Measurements from ENCODE around the gene KPNB1.

Gene KPNB1

DNA sequence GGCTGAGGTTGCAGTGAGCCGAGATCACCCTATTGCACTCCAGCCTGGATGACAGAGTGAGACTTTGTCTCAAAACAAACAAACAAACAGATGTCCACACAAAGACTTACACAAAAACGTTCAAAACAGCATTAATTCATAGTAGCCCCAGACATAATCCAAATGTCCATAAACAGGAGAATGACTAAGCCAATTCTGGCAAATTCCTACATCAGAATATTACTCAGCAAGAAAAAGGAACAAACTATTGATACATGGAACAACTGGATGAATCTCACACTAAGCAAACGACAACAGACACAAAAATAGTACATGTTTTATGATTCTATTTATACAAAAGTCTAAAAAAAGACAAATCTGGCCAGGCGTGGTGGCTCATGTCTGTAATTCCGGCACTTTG lies 10.8 kb upstream of the KPNB1 start:
- DNase-seq: no peak

GRCh38 chr17:47640076-47640475 lies 9.6 kb upstream of the KPNB1 start:
- no peak for DNase-seq

DNA sequence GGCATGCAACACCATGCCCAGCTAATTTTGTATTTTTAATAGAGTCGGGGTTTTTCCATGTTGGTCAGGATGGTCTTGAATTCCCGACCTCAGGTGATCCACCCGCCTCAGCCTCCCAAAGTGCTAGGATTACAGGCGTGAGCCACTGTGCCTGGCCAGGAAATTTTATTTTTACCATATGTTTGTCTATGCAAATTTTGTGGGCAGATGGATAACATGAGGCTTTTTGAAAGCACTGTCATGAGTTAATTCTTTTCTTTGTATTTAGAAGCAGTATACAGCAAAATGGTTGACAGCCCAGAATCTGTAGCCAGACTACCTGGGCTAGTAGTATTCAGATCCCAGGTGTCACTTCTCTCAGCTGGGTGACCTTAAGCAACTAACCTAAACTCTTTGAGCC lies 8.5 kb upstream of the KPNB1 start:
- DNase-seq: no peak

- no peak for DNase-seq
Measured at GRCh38 chr17:47643116-47643515, 6.6 kb upstream of the KPNB1 start.

- no peak for DNase-seq
Measured at GRCh38 chr17:47644324-47644723, 5.4 kb upstream of the KPNB1 start.

GRCh38 chr17:47649972-47650524 lies 329 bp downstream of the KPNB1 start:
- no peak for DNase-seq

DNA sequence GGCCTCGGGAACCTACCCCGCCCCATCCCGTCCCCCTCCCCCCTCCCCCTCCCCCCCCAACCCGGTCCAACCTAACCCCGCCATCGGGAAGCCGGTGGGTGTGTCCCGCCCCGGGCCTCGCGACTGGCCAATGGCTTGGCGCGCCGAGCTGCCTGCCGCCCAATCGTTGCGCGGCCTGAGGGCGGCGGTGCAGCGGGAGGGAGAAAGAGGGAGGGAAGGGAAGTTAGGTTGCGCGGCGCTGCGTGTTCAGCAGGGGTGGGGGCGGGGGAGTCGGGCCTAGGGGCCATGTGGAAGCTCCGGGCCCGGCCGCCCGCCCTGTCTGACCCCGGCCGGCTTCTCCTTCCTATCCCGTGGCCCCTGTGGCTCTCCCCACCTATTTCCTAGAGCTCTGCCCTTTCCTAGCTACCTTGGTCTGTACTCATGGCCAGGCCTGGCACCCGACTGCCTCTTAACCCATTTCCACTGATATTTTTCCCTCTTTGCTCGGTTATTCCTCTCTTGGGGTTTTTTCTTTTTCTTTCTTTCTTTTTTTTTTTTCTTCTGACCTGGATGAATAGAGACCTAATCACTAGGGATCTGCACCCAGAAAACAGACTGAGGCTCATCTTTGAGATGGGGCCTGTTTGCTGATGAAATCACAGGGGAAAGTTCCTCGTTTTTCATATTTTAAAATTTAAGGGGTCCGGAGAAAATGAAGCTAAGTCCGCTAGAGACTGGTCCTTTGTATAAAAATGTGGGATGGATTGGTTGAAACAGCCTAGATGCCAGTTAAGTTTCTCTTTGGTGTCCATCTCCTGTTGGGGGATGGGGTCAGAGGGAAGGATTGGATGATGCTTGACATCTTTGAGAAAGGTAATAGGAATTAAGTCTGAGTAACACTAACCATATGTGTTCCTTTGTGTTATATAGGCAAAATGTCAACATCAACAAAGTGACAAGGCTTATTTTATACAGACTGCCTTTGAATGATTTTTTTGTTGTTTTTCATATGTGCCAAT lies 1.1 kb downstream of the KPNB1 start:
- peak; percentile 92 to 94 for DNase-seq

DNA sequence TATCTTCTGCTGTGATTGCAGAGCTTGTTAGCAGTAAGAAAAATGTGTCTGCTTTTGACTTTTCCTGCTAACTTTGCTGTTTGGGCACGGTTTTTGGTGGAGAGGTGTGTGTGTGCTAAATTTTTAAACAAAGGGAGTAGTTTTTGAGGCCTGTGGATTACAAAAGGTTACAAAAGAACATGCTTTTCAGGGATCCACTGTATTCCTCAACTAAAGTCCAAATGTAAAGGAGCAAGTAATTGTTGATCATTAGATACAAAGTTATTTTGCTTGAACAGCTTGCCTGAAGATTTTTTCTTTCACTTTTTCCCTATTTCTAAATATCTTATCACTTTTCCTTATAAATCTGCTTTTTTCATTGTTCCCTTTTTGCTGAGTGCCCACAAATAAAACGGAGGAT lies 2.0 kb downstream of the KPNB1 start:
- DNase-seq: no peak

DNA sequence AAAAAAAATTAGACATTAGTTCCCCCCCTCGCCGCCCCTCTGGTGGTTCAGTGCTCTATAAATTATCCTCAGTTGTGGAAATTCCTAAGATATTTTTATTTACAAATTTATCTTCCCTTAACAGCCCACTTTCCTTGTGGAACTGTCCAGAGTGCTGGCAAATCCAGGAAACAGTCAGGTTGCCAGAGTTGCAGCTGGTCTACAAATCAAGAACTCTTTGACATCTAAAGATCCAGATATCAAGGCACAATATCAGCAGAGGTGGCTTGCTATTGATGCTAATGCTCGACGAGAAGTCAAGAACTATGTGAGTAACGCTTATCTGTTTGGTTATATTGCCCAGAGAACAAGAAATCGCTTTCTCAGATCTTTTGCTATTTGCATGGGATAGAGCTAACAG lies 2.9 kb downstream of the KPNB1 start:
- no peak for DNase-seq

DNA sequence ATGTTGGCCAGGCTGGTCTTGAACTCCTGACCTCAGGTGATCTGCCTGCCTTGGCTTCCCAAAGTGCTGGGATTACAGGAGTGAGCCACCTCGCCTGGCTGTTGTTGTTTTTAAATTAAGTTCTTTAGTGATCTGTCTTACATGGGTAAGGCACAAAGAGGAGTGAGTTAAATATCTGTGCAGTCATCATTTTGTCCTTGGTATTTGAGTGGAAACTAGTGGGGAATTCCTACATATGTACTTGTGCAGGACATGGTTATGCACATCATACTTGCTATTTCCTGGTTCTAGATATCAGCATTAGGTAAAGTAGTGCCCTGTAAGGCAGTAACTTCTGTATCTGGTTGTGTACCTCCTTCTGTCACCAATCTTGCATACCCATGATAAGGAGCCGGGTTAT lies 3.7 kb downstream of the KPNB1 start:
- no peak for DNase-seq

- no peak for DNase-seq
Measured at GRCh38 chr17:47654991-47655390, 5.3 kb downstream of the KPNB1 start.

DNA sequence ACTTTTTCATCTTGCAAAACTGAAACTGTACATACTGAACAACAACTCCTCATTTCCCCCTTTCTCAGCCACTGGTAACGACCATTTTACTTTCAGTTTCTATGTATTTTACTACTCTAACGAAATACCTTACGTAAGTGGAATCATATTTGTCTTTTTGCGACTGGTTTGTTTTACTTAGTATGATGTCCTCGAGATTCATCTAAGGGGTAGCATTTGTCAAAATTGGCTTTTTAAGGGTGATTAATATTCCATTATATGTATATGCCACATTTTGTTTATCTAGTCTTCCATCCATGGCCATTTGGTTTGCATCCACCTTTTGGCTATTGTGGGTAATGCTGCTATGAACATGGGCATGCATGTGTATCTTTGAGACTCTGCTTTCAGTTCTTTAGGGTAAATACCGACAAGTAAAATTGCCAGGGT lies 10.4 kb downstream of the KPNB1 start:
- no peak for DNase-seq

DNA sequence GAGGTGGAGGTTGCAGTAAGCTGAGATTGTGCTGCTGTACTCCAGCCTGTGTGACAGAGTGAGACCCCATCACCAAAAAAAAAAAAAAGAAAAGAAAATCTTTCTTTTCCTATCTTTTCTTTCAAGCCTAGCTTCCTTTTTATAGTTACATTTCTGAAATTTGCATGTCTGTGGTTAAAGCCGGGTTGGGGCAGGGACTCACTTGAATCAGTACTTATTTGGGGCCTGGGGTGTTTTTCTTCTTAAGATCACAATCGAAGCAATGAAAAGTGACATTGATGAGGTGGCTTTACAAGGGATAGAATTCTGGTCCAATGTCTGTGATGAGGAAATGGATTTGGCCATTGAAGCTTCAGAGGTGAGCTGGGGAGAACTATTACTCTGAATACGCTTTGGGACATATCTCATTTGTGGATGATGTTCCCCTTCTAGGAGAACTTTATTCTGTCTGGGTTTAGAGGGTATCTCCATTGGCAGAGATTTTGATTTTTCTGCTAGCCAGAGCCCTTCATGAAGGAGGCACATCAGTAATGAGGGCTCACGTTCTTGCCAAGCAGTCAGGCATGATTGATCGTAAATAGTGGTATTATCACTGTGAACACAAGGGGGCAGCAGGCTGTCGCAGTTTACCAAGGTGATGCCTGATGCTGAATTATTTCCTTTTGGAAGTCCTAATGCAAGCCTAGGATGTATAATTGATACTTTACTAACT lies 14.3 kb downstream of the KPNB1 start:
- peak; percentile 7 to 36 for DNase-seq

DNA sequence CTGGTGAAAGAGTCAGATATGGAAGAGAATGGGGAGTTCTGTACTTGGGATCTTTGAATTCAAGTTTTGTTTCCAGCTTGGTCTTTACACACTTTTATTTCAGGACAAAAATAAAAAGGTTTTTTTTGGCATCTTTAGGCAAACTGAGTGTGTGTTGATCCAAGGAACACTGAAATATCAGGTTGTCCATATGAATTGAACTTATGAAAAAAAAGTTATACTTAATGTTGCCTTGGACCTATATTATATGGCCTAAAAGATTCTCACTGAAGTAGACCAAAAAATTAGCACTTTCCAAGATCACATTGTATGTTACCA lies 14.9 kb downstream of the KPNB1 start:
- no peak for DNase-seq

DNA sequence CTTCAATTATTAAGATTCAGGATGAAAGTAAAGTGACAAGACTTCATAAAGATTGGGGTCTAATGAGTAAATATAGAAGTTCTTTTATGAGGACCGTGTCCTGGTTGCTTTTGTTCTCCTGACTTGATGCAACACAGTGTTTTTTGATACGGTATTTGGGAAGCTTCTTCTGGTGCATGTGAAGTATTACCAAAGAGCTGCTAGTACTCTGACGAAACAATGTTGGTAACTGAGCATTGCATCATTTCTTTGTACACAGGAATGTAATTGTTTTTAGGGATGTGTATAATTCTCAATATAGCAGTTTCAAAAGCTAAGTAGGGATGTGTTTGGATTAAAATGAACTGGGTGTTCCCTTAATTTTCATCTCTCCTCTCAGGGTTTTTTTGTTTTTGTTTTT lies 15.9 kb downstream of the KPNB1 start:
- no peak for DNase-seq

DNA sequence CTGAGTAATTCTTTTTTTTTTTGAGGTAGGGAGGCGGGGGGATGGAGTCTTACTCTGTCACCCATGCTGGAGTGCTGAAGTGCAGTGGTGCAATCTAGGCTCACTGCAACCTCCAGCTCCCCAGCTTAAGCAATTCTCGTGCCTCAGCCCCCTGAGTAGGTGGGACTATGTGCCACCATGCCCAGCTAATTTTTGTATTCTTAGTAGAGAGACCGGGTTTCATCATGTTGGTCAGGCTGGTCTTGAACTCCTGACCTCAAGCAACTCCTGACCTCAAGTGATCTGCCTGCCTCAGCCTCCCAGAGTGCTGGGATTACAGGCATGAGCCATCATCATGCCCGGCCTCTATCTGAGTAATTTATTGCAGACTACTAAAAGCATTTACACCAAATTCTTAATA lies 19.4 kb downstream of the KPNB1 start:
- no peak for DNase-seq

DNA sequence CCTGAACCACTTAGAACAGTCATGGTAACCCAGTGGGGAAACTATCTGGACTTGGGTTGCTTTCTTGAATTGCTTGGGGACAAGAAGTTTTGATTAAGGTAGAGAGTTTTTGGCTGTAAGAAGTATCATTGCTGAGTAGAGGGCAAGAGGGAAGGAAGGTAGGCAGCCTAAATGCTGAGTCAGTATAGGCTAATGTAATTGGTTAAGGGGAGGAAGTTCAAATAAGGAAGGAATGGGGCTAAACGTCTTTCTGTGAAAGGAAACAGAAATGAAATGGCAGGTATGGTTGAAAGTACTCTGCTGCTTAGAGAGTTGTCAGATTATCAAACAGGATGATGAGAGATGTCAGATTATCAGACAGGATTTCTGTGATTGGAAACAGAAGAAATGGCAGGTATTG lies 20.3 kb downstream of the KPNB1 start:
- no peak for DNase-seq

DNA sequence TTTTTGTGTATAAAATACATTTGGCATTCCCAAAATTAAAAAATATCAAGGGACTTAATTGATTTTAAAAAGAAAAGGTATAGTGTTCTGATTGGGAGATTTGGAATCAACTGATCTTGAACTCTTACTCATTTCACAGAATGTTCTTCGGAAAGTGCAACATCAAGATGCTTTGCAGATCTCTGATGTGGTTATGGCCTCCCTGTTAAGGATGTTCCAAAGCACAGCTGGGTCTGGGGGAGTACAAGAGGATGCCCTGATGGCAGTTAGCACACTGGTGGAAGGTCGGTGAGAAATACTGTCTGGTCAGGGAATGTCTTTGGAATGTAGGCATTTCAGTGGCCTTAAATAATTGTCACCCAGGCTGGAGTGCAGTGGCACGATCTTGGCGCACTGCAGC lies 24.8 kb downstream of the KPNB1 start:
- no peak for DNase-seq

DNA sequence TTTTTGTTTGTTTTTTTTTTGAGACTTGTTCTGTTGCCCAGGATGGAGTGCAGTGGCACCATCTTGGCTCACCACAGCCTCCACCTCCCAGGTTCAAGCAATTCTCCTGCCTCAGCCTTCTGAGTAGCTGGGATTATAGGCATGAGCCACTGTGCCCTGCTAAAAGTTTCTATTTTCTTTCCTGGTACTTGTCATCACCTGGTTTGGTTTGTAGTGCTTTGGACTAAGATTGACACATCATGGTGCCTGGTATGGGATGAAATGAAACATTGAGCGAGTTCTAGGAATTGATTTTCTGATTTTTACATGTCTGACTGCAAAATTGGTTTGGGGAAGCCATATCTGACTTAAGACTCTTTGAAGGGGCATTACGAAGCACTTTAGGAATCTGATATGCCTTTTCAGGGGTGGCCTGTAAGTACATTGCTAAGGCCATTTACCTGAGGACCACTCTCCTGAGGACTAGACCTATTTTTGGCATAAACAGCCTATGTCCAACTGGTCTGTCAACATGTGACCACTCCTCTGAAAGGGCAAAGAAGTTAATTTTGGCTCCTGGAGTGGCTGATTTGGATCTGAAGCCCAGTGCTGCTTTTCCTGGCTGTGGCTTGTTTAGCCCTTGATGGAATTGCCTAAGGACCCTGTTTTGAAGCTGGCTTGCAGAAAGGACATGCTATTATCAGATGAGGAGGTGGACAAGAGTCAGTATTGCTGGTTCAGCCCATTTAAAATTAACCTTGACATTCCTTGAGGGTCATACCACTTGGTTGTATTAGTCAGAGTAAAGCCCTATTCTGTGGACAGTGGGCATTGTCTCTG lies 25.9 kb downstream of the KPNB1 start:
- DNase-seq: no peak

DNA sequence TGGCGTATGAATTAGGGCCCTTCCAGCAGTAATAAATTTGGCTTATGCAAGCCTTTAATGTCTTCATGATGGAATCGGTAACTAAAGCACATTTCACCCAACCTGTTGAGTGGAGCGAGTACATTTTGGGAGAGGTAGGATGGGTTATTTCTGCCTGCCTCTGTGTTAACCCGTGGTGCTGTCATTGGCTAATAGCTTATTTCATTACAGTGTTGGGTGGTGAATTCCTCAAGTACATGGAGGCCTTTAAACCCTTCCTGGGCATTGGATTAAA lies 26.4 kb downstream of the KPNB1 start:
- DNase-seq: no peak

GRCh38 chr17:47676510-47677165 lies 26.9 kb downstream of the KPNB1 start:
- no peak for DNase-seq

GRCh38 chr17:47678196-47678595 lies 28.5 kb downstream of the KPNB1 start:
- DNase-seq: no peak

DNA sequence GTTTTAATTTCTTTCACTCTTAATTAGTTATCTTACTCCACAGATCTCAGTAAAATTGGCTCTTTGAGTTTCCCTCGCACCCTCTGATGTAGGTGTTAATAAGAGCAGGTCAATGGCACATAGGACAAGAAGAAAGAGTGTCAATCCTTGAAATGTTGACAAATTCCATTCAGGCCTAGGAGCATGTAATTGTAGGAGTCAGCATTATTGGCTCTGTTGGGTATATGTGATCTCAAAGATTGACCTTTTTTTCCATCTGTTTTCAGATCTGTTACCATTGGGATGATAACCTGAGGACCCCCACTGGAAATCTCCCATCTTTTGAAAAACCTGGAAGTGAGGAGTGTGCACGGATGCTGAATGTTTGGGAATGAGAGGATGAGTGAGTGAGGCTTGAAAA lies 32.4 kb downstream of the KPNB1 start:
- DNase-seq: no peak

Data from hippocampal formation (tissue), 2 donors.